ENCODE results near the gene KPNA6.

Gene KPNA6

DNA sequence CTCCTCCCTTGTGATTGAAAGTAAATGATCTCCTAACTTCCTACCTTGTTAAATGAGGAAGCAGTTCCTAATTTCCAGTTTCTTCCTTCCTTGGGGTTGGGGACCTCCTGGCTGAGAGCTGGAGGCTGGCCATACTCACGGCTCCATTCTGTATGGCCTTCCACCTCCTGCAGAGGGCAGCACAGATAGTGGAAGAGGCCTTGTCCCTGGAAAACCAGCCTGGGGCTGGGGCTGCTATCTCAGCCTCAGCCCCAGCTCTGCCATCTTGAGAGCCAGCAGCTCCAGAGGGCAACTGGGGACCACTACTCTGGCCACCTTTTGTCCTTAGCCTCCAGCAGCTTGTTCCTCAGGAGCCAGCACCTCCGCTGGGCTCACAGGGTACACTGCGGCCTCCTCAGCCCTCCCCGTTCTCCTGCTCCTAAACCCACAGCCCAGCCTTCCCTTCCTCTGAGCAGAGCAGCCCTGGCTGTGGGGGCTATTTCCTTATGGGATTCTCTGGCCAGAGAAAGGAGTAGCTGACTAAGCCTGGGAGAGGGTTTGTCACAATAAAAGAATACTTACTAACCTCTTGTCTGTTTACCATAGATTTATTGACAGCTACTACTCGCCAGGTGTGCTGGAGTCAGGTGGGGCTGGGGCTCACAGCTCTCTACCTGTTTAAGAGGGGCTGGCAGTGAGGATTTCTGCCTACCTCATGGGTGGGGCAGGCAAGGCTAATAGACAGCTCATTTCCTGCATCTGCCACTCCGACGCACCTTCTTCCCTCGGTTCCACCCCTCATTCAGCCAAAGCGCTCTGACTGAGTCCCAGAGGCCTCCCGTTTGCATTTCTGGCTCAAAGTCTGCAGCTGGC is 108.0 kb downstream of the KPNA6 start:
- peak in 1 of 2 donors; percentile 39 for DNase-seq (ENCODE audit: low read depth in 1 of 2, low spot score in 1 of 2)

DNA sequence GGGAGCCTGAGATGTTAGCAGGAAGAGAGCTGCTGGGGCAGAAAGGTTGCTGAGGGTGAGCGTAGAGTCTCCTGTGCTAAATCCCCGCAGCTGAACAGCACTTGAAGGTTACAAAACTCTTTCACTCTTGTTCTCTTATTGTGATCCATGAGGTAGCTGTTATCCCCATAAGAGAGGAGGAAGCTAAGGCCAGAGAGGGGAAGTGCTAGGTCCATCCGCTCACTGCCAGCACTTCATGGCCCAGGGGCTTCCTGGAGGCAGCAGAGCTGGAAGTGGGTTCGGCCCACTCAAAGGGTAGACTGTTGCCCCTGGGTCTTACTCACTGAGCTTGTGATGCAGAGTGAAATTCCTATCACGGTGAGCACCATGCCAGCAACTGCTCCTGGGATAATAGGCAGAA is 108.7 kb downstream of the KPNA6 start:
- DNase-seq (ENCODE audit: low read depth in 1 of 2, low spot score in 1 of 2) = no peak

DNA sequence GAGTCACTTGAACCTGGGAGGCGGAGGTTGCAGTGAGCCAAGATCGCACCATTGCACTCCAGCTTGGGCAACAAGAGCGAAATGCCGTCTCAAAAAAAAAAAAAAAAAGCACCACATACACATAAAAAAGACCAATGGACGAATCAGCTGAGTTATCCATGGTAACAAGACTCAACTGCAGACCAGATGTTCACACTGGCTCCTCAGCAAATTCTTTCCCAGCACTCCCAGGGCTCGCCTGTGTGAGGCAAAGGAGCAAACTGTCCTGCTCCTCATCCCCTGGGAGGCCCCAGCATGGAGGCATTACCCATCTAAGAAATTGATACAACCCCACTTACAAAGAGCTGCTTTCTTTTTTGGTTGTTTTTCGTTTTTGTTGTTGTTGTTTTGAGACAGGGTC is 111.2 kb downstream of the KPNA6 start:
- DNase-seq (ENCODE audit: low read depth in 1 of 2, low spot score in 1 of 2) = no peak

DNA sequence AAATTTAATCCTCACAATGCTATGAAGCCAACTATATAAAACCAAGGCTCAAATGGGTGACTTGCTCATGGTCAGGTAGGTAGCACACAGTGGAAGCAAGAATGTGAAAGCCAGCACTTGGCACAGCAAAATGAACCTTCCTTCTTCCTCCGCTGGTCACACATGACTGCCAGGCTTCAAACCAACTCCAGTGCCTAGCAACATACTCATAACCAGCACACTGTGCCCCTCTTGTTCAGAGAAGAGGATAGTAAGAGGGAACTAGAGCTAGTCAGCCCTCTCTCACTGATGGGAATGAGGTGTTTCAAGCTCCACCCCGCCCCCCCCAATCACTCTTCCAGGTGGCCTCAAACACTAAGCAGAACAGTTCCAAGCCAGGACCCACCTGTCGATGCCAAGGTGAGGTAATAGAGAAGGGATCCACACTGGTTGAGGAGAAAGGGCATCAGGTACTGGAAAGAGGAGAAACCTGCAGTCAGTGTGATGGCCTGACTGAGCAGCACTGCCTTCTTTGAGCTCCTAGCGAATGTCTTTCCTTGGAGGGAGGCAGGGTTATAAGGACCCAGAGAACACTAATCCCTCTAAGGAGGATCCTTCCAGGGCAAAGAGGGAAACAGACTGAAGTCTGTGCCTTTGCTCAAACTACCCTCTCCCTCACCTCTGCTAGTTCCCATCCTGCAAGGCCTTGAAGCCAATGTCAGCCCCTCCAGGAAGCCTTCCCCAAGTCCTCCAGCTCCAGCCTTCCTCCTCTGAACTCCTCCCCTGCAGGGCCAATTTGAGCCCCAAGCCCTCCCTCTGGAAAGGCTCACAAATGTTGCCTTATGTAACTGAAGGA is 113.1 kb downstream of the KPNA6 start:
- DNase-seq (ENCODE audit: low read depth in 1 of 2, low spot score in 1 of 2) = no peak

DNA sequence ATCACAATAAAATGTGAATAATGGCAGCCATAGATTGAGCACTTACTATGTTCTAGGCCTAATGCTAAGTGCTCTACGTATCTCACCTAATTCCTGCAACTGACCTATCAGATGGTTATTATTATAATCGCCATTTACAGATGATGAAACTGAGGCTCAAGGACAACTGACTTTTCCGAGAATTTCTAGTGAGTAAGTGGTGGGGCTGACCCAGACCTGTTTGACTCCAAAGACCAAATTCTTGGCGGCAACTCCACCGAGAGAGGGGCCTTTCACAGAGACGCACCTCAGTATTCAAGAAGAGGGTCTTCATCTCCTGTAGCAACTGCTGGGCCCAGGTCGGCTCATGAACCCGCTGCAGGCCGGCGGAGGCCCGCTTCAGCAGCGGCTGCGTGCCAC is 113.7 kb downstream of the KPNA6 start:
- no peak for DNase-seq (ENCODE audit: low read depth in 1 of 2, low spot score in 1 of 2)

DNA sequence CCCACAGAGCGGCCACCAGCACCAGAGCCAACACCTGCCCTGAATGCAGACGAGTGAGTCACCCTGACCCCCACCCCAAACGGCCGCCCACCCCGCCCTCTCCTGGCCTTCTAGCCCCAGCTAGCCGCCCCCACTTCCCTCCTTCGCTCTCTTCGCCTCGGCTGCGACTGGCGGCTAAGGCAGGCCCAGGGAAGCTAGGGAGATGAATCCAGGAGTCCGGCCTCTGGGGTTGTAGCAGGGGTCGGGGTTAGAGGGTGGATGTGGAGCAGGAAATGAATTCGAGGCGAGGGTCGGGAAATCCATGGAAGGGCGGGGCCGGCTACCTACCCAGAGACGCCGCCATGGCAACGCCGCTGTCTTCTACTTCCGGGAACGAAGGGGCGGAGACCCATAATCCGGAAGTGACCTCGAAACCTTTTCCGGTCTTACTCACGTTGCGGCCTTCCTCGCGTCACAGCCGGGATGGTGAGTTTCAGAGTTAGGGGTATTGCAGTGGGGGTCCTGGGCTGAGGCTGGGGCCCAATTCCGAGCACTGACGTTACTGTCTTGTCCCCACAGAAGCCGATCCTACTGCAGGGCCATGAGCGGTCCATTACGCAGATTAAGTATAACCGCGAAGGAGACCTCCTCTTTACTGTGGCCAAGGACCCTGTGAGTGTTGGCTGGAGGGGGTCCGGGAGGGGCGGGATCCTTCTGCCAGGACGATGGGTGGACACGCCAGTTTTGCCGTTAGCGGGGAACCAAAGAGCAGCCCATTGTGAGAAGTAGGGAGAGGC is 114.3 kb downstream of the KPNA6 start, which contains the start of the genes EIF3I and TMEM234:
Gene EIF3I (plus strand): TSS at position 428 of the 776 bp plus-strand sequence. CDS start 35 bp downstream, at position 463.
Gene TMEM234 (minus strand): TSS at position 374 of the 776 bp plus-strand sequence. CDS start 31 bp downstream, at position 343.
- DNase-seq (ENCODE audit: low read depth in 1 of 2, low spot score in 1 of 2) = peak; percentile 79 to 80

DNA sequence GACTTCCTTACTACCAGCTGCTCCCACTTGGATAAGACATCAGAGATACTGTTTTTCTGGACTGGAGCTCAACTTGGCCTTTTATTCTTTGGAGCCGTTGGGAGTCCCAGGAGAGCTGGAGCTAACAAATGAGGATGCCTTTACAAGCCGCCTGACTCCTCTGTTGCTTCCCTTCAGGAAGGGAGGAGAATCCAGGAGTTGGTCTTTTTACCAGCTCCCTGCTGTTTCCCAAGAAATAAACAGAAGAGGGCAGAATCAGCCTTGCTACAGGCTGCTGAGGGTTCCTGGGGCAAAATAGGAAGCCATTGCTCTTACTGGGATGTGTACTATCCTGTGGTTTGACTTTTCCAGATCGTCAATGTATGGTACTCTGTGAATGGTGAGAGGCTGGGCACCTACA is 115.8 kb downstream of the KPNA6 start:
- DNase-seq (ENCODE audit: low read depth in 1 of 2, low spot score in 1 of 2) = no peak

DNA sequence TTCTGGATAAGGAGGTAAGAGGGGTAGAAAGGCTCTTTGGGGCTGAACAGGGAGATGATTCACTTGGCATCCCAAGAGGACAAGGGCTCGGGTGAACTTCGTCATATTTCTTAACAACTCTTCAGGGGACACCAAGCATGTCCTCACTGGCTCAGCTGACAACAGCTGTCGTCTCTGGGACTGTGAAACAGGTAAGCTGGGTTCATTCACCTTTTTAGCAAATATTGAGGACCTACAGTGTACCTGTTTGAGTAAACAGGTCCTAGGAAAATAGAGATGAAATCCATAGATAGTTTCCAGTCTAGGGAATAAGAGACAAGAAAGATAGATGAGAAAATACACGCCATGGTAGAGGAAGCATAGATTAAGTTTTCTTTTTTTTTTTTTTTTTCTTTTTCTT is 116.4 kb downstream of the KPNA6 start:
- DNase-seq (ENCODE audit: low read depth in 1 of 2, low spot score in 1 of 2) = no peak

All from stimulated activated CD4-positive, alpha-beta T cell treated with anti-CD3 and anti-CD28 coated beads, Interleukin-15, amount 100 ng/mL, for 1 hour (primary cell).